ENCODE results near the gene RNU1-4. TPM values are rescaled to one million over a fixed set of nuclear protein-coding genes. Genes with fewer than 3 reads are reported as not detected.

RNU1-4 gene
- total and polyA plus RNA-seq, 2 of the 13 experiments (the other 11 are each of a cell fraction or from before 2014, with no cell fraction given), result under 0.01 to 11,018 TPM

- TF ChIP-seq E2F2 (CRISPR knock-in tag; IDR thresholded peaks at IDR 0.05; ENCODE audit: borderline replicate concordance) (0 out of 2 replicates have a peak, but pooled peaks have one; percentile 43), SNAPC4 (CRISPR knock-in tag; IDR thresholded peaks at IDR 0.05) (no peak), ZFY (CRISPR knock-in tag; IDR thresholded peaks at IDR 0.05) (no peak), ZNF354B (CRISPR knock-in tag; IDR thresholded peaks at IDR 0.05) (no peak), TCF7 (IDR thresholded peaks at IDR 0.05; ENCODE audit: low read depth) (no peak), ERF (CRISPR knock-in tag; IDR thresholded peaks at IDR 0.05) (no peak), ATRX (CRISPR knock-in tag; IDR thresholded peaks at IDR 0.05; ENCODE audit: borderline replicate concordance) (no peak), AGO2 (optimal IDR thresholded peaks at IDR 0.05; ENCODE audit: low read depth, low read length) (no peak), ZMYM2 (CRISPR knock-in tag; IDR thresholded peaks at IDR 0.05) (no peak), NR2C2 (CRISPR knock-in tag; IDR thresholded peaks at IDR 0.05; ENCODE audit: borderline replicate concordance) (no peak), ZNF841 (CRISPR knock-in tag; IDR thresholded peaks at IDR 0.05; ENCODE audit: borderline replicate concordance) (no peak), CHD2 (IDR thresholded peaks at IDR 0.05; ENCODE audit: low read depth, low read length) (no peak), DMTF1 (CRISPR knock-in tag; IDR thresholded peaks at IDR 0.05) (no peak), IRF2 (CRISPR knock-in tag; IDR thresholded peaks at IDR 0.05) (no peak), ZNF121 (CRISPR knock-in tag; IDR thresholded peaks at IDR 0.05) (no peak), MAFF (IDR thresholded peaks at IDR 0.05; ENCODE audit: low read depth, low read length) (no peak), ZNF75D (CRISPR knock-in tag; IDR thresholded peaks at IDR 0.05; ENCODE audit: borderline replicate concordance) (no peak), ZNF382 (CRISPR knock-in tag; IDR thresholded peaks at IDR 0.05; ENCODE audit: borderline replicate concordance) (no peak), ZNF674 (CRISPR knock-in tag; IDR thresholded peaks at IDR 0.05; ENCODE audit: low read depth) (no peak)
These were observed 12.9 kb upstream of the RNU1-4 start (continued) for GRCh38 chr1:16727190-16728111.
